Measurements from ENCODE around the gene MED13L.

GRCh38 chr12:116141110-116141832 is 136.2 kb downstream of the MED13L start:
- no peak for TF ChIP-seq EZH2 (IDR thresholded peaks at IDR 0.05; ENCODE audit: insufficient read depth, poor library complexity, severe bottlenecking)
- TF ChIP-seq EZH2phosphoT487 (IDR thresholded peaks at IDR 0.05; ENCODE audit: insufficient read depth, low read depth): no peak
